Inflammatory macrophage treated with lipopolysaccharide for 1 hour (primary cell): ENCODE results near the gene LMOD3.

Experiments used
- DNase-seq, 2 donors: peaks; one replicate each; pipeline ENCODE4 v3.0.0-alpha.2; 2020 to 2022

Gene LMOD3

GRCh38 chr3:69121513-69121912 lies 882 bp downstream of the LMOD3 start:
- DNase-seq, result no peak

DNA sequence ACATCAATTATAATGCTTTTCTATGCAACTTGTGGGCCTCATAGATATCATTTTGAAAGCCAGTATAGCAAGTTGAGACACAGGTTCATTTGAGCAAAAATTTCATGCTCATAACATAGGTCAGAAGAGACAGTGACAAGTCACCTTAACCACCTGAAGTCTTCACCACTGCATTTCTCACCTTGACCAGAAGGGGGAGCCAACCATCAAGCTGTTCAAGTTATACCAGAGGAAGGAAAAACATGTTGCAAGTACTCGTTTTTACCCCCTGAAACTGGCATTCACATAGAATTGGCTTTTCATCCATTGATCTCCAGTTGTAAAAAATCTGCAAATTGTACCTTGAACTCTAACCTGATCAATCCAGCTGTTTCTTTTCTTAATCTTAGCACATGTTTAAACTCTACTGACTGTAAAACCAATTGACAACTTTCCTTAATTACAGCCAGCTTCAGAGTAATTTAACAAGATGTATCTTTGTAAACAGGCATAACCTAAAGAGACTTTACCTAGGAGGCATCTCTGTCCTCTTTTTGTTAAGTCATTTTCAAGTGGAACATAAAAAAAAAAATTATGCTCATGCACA lies 1.4 kb downstream of the LMOD3 start:
- peak; percentile 47 to 86 for DNase-seq

DNA sequence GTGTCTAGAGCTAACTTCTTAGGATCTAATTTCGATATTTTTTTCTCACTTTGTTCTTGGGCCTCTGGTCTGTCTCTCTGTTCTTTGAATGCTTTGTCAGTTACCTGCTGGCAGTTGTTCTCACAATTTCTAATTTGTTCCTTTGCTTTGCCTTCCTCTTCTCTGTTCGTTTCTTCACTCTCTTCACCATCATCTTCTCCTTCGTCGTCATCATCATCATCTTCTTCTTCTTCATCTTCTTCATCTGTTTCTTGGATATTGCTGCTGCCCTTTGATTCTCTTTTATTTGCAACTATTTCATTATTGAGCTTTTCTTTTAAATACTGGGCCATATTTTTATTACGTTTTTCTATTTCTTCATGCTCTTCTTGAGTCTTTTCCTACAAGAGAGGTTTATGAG lies 2.7 kb downstream of the LMOD3 start:
- no peak for DNase-seq

- DNase-seq, result no peak
Measured at GRCh38 chr3:69119138-69119537, 3.3 kb downstream of the LMOD3 start.

- no peak for DNase-seq
Measured at GRCh38 chr3:69118555-69118954, 3.8 kb downstream of the LMOD3 start.

DNA sequence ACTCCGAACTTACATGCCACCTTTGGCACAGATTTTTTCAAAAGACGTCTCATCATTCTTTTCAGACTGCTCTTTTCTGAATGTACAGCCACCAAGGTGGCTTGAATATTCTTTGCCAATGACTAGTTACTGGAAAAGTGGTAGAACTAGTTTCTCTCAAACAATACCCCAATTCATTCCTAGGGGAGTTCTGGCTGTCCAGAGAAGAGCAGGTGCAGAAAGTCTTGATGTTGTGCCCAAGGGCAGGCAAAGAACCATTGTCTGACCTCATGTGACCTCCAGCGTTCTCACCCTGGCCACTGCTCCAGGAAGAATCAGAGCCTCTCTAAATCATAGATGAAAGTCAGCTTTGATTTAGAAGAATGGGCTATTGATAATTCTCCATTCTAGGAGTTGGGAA lies 5.5 kb downstream of the LMOD3 start:
- no peak for DNase-seq

DNA sequence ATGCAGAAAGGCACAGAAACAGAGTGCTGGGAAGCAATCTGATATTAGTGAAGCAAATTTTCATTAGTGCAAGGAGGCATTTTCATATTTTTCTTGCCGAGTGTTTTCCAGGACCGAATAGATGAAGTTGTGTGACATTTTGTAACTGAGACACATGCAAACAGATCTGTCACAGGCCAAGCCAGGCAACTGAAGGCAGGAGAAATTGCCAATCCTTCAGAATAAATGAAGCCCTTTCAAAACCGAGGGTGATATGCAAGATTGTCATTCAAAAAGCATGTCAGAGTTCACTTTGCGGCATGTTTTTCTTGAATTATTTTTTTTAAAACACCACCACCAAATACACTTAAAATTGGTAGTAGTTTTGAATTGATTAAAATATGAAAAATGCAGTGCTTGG lies 6.2 kb downstream of the LMOD3 start:
- DNase-seq, result no peak

DNA sequence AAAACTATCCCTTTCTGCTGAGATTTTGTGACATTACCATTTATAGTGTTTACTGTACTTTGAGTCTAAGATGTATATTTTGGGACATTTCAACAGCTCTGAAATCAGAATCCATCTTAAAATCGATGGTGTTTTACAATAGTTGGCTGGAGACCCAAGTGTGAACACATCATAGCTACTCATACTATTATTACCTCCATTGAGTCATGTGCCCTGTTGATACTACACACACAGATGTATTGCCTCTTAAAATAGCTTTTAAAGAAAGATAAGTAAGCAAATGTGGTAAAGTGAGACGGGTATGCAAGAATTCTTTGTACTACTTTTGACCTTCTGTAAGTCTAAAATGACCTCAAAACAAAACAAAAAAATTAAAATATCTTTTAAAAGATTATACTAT lies 6.7 kb downstream of the LMOD3 start:
- no peak for DNase-seq

DNA sequence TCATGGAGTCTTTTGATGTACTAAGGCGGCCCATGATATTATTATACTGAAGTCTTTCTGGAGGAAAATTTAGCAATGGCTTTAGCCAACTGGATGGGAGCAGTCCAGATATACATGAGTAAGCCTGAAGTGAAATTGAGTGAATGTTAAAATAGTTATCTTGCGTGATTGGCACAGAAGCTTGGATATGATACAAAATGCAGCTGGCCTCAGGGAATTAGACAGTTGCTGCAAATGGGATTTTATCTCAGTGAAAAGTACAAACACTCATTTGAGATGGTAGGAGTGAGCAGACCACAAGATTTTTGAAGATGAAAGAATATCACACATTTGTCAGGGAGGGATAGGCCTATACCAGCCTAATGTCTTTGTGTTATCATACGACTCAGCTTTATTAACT lies 8.9 kb downstream of the LMOD3 start:
- DNase-seq, result no peak

DNA sequence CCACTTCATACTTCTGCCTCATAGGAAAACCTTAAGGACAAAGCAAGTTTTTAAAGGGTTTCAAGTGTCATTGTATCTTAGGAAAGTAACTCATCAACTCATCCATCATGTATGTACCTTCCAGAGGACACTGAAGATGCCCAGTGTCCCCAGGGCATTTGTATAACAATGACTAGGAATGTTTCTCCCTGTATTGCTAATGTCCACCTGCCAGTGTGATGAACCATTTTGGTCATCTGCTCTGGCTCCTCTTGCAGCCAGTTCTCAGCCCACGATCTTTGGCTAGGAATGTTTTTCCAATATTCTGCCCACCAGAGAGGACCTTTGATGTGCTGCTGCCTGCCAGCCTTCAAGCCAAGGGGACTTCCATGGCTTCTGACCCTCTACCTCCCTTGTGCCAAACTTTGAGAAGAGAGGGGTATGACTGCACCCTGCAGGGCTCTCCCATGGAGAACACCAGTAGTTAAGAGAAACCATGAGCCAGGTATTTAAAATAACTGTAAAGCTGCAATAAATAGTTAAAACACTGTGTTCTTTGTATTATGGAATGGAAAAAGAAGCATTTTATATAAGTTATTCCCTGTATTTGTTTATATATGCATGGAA lies 11.4 kb downstream of the LMOD3 start:
- DNase-seq, result no peak

DNA sequence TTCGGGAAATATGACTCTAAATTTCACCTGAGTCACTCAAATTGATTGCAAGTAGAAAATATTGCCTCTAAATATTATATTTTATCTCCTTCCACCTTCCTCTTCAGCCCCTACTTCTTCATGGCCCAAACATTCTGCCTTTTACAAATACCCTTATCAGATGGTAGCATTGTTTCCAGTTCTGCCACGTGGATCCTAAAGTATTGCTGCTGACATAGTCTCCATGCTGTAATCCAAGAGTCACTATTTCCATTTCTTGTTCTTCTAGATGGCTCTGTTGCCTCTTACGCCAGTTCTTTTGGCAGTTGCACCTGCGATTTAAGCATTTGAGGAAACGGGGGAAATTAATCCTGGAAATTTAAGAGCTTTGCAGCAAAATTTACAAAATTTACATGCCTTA lies 13.6 kb downstream of the LMOD3 start:
- no peak for DNase-seq

DNA sequence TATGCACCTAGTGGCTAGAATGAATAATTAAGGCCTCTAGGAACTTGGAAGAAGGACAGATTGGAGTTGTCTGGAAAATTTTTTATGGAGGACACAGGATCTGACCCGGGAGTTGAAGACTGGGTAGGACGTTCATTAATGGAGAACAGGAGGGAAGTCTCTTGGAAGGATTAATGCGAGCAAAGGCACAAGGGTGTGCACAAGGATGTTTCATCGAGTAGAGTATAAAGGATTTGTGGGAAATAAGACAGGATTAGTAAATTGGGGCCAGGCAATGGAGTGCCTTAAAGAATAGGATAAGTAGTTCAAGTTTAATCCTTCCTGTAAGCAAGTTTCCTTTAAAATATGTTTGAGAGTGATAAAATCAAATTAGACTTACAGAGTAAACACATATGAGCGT lies 14.6 kb downstream of the LMOD3 start:
- no peak for DNase-seq

GRCh38 chr3:69105320-69105719 lies 17.1 kb downstream of the LMOD3 start:
- DNase-seq, result no peak

GRCh38 chr3:69104586-69104985 lies 17.8 kb downstream of the LMOD3 start:
- no peak for DNase-seq

- DNase-seq, result no peak
Measured at GRCh38 chr3:69103123-69103522, 19.3 kb downstream of the LMOD3 start.

GRCh38 chr3:69102384-69102783 lies 20.0 kb downstream of the LMOD3 start:
- DNase-seq, result no peak

GRCh38 chr3:69099576-69099975 lies 22.8 kb downstream of the LMOD3 start:
- no peak for DNase-seq

GRCh38 chr3:69097407-69098086 lies 24.8 kb downstream of the LMOD3 start:
- no peak for DNase-seq

GRCh38 chr3:69096299-69096698 lies 26.1 kb downstream of the LMOD3 start:
- no peak for DNase-seq

DNA sequence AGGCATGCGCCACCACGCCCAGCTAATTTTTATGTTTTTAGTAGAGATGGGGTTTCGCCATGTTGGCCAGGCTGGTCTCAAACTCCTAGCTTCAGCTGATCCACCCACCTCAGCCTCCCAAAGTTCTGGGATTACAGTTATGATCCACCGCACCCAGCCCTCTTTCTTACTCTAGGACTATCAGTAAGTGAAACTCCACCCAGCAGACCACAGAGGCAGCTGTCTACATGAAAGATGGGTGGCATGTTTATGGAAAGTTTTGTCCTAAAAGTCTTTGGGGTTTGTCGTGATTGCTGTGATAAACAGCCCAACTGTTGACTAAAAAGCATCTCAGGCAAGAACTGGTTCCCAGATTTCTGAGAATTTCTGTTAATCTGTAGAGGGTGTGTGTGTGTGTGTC lies 26.8 kb downstream of the LMOD3 start:
- DNase-seq, result no peak

GRCh38 chr3:69094467-69095205 lies 27.8 kb downstream of the LMOD3 start:
- DNase-seq, result peak; percentile 49 to 62

DNA sequence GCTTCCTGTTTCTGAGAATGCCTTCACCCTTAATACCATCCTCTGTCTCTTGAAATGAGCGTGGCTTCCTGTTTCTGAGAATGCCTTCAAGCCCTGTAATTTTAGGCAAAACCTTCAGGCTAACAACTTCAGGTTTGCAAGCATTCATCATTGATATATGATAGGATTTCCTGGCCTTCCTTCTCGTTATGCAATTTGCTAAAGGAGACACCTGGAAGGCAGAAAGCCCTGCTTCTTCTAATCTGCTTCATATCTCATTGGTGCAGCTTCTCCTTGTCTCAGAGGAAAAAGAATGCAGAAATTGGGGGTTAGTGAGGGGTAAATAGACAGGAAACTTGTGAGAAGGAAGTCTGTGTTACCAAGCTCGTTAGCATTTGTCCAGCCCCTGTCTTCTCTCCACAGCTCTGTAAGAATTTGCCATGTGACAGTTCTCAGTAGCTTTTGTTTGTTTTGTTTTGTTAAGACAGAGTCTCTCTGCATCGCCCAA lies 30.3 kb downstream of the LMOD3 start:
- peak in 1 of 2 donors; percentile 34 for DNase-seq

DNA sequence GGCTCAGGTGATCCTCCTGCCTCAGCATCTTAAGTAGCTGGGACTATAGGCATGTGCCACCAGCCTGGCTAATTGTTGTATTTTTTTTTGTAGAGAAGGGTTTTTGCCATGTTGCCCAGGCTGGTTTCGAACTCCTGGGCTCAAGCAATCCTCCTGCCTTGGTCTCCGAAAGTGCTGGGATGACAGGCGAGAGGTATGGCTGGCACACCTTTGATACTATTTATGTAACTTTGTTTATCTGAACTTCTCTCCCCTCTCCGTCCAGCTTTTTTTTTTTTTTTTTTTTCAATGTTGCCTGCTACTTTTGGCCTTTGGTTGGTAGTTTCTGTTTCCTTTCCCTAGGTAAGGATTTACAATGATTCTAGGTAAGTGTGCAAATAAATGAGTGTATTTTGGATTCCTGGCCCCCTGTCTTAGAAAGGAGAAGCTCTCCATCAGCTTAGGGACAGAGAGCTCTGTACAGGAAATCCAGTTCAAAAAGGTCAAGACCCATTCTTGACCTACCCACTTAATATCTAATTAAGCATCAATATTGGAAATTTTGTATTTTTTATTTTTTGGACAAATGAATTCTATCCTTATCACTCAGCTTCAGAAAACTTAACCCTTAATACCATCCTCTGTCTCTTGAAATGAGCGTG lies 30.9 kb downstream of the LMOD3 start:
- no peak for DNase-seq
